Effector memory CD8-positive, alpha-beta T cell (primary cell): ENCODE data around the gene FKBP7.
A peak's percentile ranks its signal among the peaks of the same experiment; 100 is the strongest.

Source experiments
- ATAC-seq: fragments of 150-1000 bp; cut with Tn5 transposase; replicated peaks from 2 replicates; pipeline ENCODE4 v1.10.0; 2021; ENCODE audit warnings: mild to moderate bottlenecking, moderate library complexity
- DNase-seq, 3 experiments: peaks; one replicate each; pipeline ENCODE4 v3.0.0; 2021
- H3K27ac Mint-ChIP-seq, 2 donors: one replicate each; pipeline ENCODE4 v1.8.0; 2022; ENCODE audit warnings: mild to moderate bottlenecking in 2 of 2, mixed read lengths in 2 of 2, moderate library complexity in 2 of 2
- H3K27me3 Mint-ChIP-seq, 2 donors: one replicate each; pipeline ENCODE4 v1.8.0; 2022; ENCODE audit warnings: mixed read lengths in 2 of 2
- H3K36me3 Mint-ChIP-seq: one replicate; pipeline ENCODE4 v1.8.0; 2022; ENCODE audit warnings: mild to moderate bottlenecking, moderate library complexity, mixed read lengths; ENCODE audit not compliant: insufficient read depth
- H3K4me1 Mint-ChIP-seq, 2 donors: one replicate each; pipeline ENCODE4 v1.8.0; 2022; ENCODE audit warnings: low read depth in 2 of 2, mixed read lengths in 2 of 2
- H3K4me3 Mint-ChIP-seq, 2 donors: one replicate each; pipeline ENCODE4 v1.8.0; 2022; ENCODE audit warnings: mild to moderate bottlenecking in 2 of 2, mixed read lengths in 2 of 2, moderate library complexity in 2 of 2
- H3K9me3 Mint-ChIP-seq, 2 donors: one replicate each; pipeline ENCODE4 v1.8.0; 2022; ENCODE audit warnings: mixed read lengths in 2 of 2

Gene FKBP7

GRCh38 chr2:178510384-178510783 lies 32.0 kb upstream of the FKBP7 start:
- peaks cover 8 to 10% of the 10 kb centered on the region in 2 donors for H3K4me1 Mint-ChIP-seq
- no peak overlapping the region for H3K4me3 Mint-ChIP-seq
- H3K27ac Mint-ChIP-seq: no peak overlapping the region
- H3K27me3 Mint-ChIP-seq: no peaks in the 10 kb centered on the region
- H3K9me3 Mint-ChIP-seq: no peaks in the 10 kb centered on the region
- H3K36me3 Mint-ChIP-seq: peaks cover 28% of the 10 kb centered on the region
- DNase-seq: no peak
- no peak for ATAC-seq

- Mint-ChIP-seq H3K9me3 (no peaks in the 10 kb centered on the region), H3K27me3 (no peaks in the 10 kb centered on the region), H3K4me3 (no peak overlapping the region), H3K36me3 (peaks cover 34% of the 10 kb centered on the region), H3K27ac (peak overlapping the region in 1 of 2 donors; percentile 63), H3K4me1 (peaks cover 4 to 7% of the 10 kb centered on the region in 2 donors)
- DNase-seq: no peak
- ATAC-seq: no peak
These were observed 30.2 kb upstream of the FKBP7 start for GRCh38 chr2:178508646-178509045.

GRCh38 chr2:178506949-178507348 lies 28.5 kb upstream of the FKBP7 start:
- H3K27me3 Mint-ChIP-seq: no peaks in the 10 kb centered on the region
- H3K9me3 Mint-ChIP-seq: no peaks in the 10 kb centered on the region
- peaks cover 51% of the 10 kb centered on the region for H3K36me3 Mint-ChIP-seq
- no peak overlapping the region for H3K4me3 Mint-ChIP-seq
- H3K27ac Mint-ChIP-seq: peak overlapping the region; percentile 15 to 62
- no peak for DNase-seq
- peaks cover 0 to 4% of the 10 kb centered on the region in 2 donors for H3K4me1 Mint-ChIP-seq
- no peak for ATAC-seq

- H3K27ac Mint-ChIP-seq: peak overlapping the region; percentile 15 to 62
- H3K4me3 Mint-ChIP-seq: no peak overlapping the region
- no peaks in the 10 kb centered on the region for H3K27me3 Mint-ChIP-seq
- no peak for ATAC-seq
- H3K4me1 Mint-ChIP-seq: peaks cover 0 to 4% of the 10 kb centered on the region in 2 donors
- H3K9me3 Mint-ChIP-seq: no peaks in the 10 kb centered on the region
- peaks cover 53% of the 10 kb centered on the region for H3K36me3 Mint-ChIP-seq
- no peak for DNase-seq
These were observed 28.1 kb upstream of the FKBP7 start for GRCh38 chr2:178506524-178506923.

GRCh38 chr2:178506101-178506500 lies 27.7 kb upstream of the FKBP7 start:
- Mint-ChIP-seq H3K36me3 (peaks cover 56% of the 10 kb centered on the region), H3K4me3 (no peak overlapping the region), H3K27me3 (no peaks in the 10 kb centered on the region), H3K27ac (no peak overlapping the region), H3K9me3 (no peaks in the 10 kb centered on the region), H3K4me1 (peaks cover 0 to 4% of the 10 kb centered on the region in 2 donors)
- ATAC-seq (no peak), DNase-seq (no peak)

- H3K27ac Mint-ChIP-seq: no peak overlapping the region
- no peaks in the 10 kb centered on the region for H3K4me1 Mint-ChIP-seq
- DNase-seq (no peak), ATAC-seq (no peak)
- peaks cover 64% of the 10 kb centered on the region for H3K36me3 Mint-ChIP-seq
- H3K27me3 Mint-ChIP-seq: no peaks in the 10 kb centered on the region
- no peak overlapping the region for H3K4me3 Mint-ChIP-seq
- no peaks in the 10 kb centered on the region for H3K9me3 Mint-ChIP-seq
These were observed 24.4 kb upstream of the FKBP7 start for GRCh38 chr2:178502751-178503150.

- DNase-seq (no peak), ATAC-seq (no peak)
- Mint-ChIP-seq H3K4me3 (no peak overlapping the region), H3K36me3 (peaks cover 79% of the 10 kb centered on the region), H3K27me3 (no peaks in the 10 kb centered on the region), H3K4me1 (peaks cover 0 to 1% of the 10 kb centered on the region in 2 donors), H3K9me3 (no peaks in the 10 kb centered on the region), H3K27ac (no peak overlapping the region)
These were observed 21.2 kb upstream of the FKBP7 start for GRCh38 chr2:178499640-178500039.

GRCh38 chr2:178498137-178498536 lies 19.7 kb upstream of the FKBP7 start:
- H3K27ac Mint-ChIP-seq: no peak overlapping the region
- no peaks in the 10 kb centered on the region for H3K27me3 Mint-ChIP-seq
- ATAC-seq (no peak), DNase-seq (no peak)
- H3K9me3 Mint-ChIP-seq: no peaks in the 10 kb centered on the region
- H3K4me1 Mint-ChIP-seq: peaks cover 0 to 1% of the 10 kb centered on the region in 2 donors
- no peak overlapping the region for H3K4me3 Mint-ChIP-seq
- H3K36me3 Mint-ChIP-seq: peaks cover 83% of the 10 kb centered on the region

- DNase-seq (no peak), ATAC-seq (no peak)
- Mint-ChIP-seq H3K27me3 (no peaks in the 10 kb centered on the region), H3K36me3 (peaks cover 71% of the 10 kb centered on the region), H3K4me1 (peaks cover 0 to 1% of the 10 kb centered on the region in 2 donors), H3K9me3 (no peaks in the 10 kb centered on the region), H3K27ac (peak overlapping the region in 1 of 2 donors; percentile 39), H3K4me3 (no peak overlapping the region)
These were observed 17.6 kb upstream of the FKBP7 start for GRCh38 chr2:178496049-178496448.

- no peaks in the 10 kb centered on the region for H3K27me3 Mint-ChIP-seq
- ATAC-seq (no peak), DNase-seq (no peak)
- peak overlapping the region in 1 of 2 donors; percentile 56 for H3K27ac Mint-ChIP-seq
- H3K4me3 Mint-ChIP-seq: no peak overlapping the region
- H3K4me1 Mint-ChIP-seq: peaks cover 15 to 24% of the 10 kb centered on the region in 2 donors
- peaks cover 77% of the 10 kb centered on the region for H3K36me3 Mint-ChIP-seq
- no peaks in the 10 kb centered on the region for H3K9me3 Mint-ChIP-seq
These were observed 13.2 kb upstream of the FKBP7 start for GRCh38 chr2:178491612-178492011.

- H3K36me3 Mint-ChIP-seq: peaks cover 47% of the 10 kb centered on the region
- peaks cover 44 to 58% of the 10 kb centered on the region in 2 donors for H3K4me1 Mint-ChIP-seq
These were observed 7.0 kb upstream of the FKBP7 start for GRCh38 chr2:178485356-178485755.

GRCh38 chr2:178484245-178485041 lies 6.0 kb upstream of the FKBP7 start:
- ATAC-seq (no peak), DNase-seq (no peak)
- Mint-ChIP-seq H3K4me1 (peaks cover 41 to 58% of the 10 kb centered on the region in 2 donors), H3K27me3 (no peaks in the 10 kb centered on the region), H3K27ac (no peak overlapping the region), H3K4me3 (no peak overlapping the region), H3K36me3 (peaks cover 38% of the 10 kb centered on the region), H3K9me3 (no peaks in the 10 kb centered on the region)

More at GRCh38 chr2:178485356-178485755, 7.0 kb upstream of the FKBP7 start:
- Mint-ChIP-seq H3K27me3 (no peaks in the 10 kb centered on the region), H3K27ac (peak overlapping the region in 1 of 2 donors; percentile 42), H3K4me3 (no peak overlapping the region), H3K9me3 (no peaks in the 10 kb centered on the region)
- no peak for ATAC-seq
- no peak for DNase-seq

- Mint-ChIP-seq H3K9me3 (no peaks in the 10 kb centered on the region), H3K36me3 (peaks cover 36% of the 10 kb centered on the region), H3K27me3 (no peaks in the 10 kb centered on the region), H3K27ac (peak overlapping the region in 1 of 2 donors; percentile 77), H3K4me1 (peaks cover 45 to 56% of the 10 kb centered on the region in 2 donors), H3K4me3 (peak overlapping the region; percentile 95 to 100)
- ATAC-seq (no peak), DNase-seq (no peak)
These were observed 4.0 kb upstream of the FKBP7 start for GRCh38 chr2:178482437-178482836.
